NCI-H1417 (cell line): ENCODE data around the gene CHST9.
A peak's percentile ranks its signal among the peaks of the same experiment; 100 is the strongest.

Source experiments
- DNase-seq, 3 experiments: peaks; one replicate each; lab custom pipeline; 2025; lab: John Stamatoyannopoulos, UW

The CHST9 gene

GRCh38 chr18:26931659-26932058 is 253.4 kb downstream of the CHST9 start:
- no peak for DNase-seq

- no peak for DNase-seq
Measured at GRCh38 chr18:26930630-26931029, 254.5 kb downstream of the CHST9 start.

GRCh38 chr18:26928670-26929313 is 256.3 kb downstream of the CHST9 start:
- DNase-seq: no peak

- DNase-seq: peak in 1 of 3 experiments; percentile 12
Measured at GRCh38 chr18:26927822-26928221, 257.3 kb downstream of the CHST9 start.

GRCh38 chr18:26926066-26926675 is 258.9 kb downstream of the CHST9 start:
- DNase-seq: no peak

- no peak for DNase-seq
Measured at GRCh38 chr18:26925313-26925712, 259.8 kb downstream of the CHST9 start.

GRCh38 chr18:26922313-26922712 is 262.8 kb downstream of the CHST9 start:
- no peak for DNase-seq

GRCh38 chr18:26920644-26921043 is 264.5 kb downstream of the CHST9 start:
- no peak for DNase-seq

- DNase-seq: no peak
Measured at GRCh38 chr18:26919627-26920026, 265.5 kb downstream of the CHST9 start.

- DNase-seq: no peak
Measured at GRCh38 chr18:26919201-26919600, 265.9 kb downstream of the CHST9 start.

- DNase-seq: no peak
Measured at GRCh38 chr18:26911840-26912239, 273.3 kb downstream of the CHST9 start.

GRCh38 chr18:26909599-26910290 is 275.4 kb downstream of the CHST9 start:
- no peak for DNase-seq

- DNase-seq: no peak
Measured at GRCh38 chr18:26908906-26909305, 276.2 kb downstream of the CHST9 start.

GRCh38 chr18:26902291-26902690 is 282.8 kb downstream of the CHST9 start:
- no peak for DNase-seq

GRCh38 chr18:26901020-26901419 is 284.1 kb downstream of the CHST9 start:
- no peak for DNase-seq

GRCh38 chr18:26894426-26894825 is 290.7 kb downstream of the CHST9 start:
- DNase-seq: no peak

- DNase-seq: no peak
Measured at GRCh38 chr18:26893996-26894395, 291.1 kb downstream of the CHST9 start.

- no peak for DNase-seq
Measured at GRCh38 chr18:26888259-26888658, 296.8 kb downstream of the CHST9 start.

GRCh38 chr18:26875040-26875654 is 310.0 kb downstream of the CHST9 start:
- DNase-seq: no peak

- peak in 2 of 3 experiments; percentile 18 to 70 for DNase-seq
Measured at GRCh38 chr18:26874283-26874682, 310.8 kb downstream of the CHST9 start.

- DNase-seq: no peak
Measured at GRCh38 chr18:26869640-26870039, 315.5 kb downstream of the CHST9 start.

GRCh38 chr18:26868968-26869586 is 316.0 kb downstream of the CHST9 start:
- DNase-seq: no peak
